ENCODE data around the gene MALT1.
"Not testable (repeated sequence)": the region's sequence is repeated elsewhere in the genome, so short reads cannot be mapped to it uniquely, and the experiment has no call there.

MALT1 gene, protein sequence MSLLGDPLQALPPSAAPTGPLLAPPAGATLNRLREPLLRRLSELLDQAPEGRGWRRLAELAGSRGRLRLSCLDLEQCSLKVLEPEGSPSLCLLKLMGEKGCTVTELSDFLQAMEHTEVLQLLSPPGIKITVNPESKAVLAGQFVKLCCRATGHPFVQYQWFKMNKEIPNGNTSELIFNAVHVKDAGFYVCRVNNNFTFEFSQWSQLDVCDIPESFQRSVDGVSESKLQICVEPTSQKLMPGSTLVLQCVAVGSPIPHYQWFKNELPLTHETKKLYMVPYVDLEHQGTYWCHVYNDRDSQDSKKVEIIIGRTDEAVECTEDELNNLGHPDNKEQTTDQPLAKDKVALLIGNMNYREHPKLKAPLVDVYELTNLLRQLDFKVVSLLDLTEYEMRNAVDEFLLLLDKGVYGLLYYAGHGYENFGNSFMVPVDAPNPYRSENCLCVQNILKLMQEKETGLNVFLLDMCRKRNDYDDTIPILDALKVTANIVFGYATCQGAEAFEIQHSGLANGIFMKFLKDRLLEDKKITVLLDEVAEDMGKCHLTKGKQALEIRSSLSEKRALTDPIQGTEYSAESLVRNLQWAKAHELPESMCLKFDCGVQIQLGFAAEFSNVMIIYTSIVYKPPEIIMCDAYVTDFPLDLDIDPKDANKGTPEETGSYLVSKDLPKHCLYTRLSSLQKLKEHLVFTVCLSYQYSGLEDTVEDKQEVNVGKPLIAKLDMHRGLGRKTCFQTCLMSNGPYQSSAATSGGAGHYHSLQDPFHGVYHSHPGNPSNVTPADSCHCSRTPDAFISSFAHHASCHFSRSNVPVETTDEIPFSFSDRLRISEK

DNA sequence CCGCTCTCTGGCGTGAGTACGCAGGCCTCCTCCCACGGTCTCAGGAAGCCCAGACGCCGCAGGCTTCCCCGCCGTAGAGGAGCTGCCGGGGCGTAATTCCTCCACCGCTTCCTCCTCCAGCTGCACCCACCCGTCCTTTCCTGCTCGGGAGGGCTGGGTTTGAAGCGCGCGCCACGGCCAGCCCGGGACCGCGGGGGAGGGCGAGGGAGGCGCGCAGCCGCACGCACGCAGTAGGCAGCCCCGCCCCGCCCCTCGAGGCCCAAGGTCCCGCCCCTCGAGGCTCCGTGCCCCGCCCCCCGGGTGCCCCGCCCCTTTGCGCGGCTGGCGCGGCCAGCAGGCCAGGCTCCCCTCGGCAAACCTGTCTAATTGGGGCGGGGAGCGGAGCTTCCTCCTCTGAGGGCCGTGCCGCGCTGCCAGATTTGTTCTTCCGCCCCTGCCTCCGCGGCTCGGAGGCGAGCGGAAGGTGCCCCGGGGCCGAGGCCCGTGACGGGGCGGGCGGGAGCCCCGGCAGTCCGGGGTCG, at the start of gene MALT1:
Gene MALT1, plus strand, starts transcription at position 355 of the 521 bp plus-strand sequence. CDS start 179 bp downstream, outside the sequence.
- DNase-seq, result peak; percentile 61 to 90

DNA sequence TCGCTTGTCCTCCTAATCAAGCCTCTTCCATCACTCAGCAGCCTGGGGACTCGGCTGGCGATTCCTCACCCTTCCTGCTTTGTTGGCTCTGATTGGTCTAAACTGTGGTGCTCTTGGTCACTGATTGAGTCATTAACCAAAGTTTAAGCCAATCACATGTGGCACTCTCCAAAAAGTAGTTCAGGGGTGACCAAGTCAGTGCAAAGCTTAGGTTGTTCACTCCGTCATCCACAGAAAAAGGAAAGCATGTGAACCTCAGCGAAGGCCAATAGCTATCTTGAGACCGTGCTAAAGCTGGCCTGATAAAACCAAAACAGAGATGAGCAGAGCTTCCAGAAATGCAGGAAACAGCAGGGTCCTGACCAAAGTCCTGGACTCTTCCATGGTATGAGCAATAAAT, 47.3 kb upstream of the MALT1 start:
- no peak for DNase-seq

DNA sequence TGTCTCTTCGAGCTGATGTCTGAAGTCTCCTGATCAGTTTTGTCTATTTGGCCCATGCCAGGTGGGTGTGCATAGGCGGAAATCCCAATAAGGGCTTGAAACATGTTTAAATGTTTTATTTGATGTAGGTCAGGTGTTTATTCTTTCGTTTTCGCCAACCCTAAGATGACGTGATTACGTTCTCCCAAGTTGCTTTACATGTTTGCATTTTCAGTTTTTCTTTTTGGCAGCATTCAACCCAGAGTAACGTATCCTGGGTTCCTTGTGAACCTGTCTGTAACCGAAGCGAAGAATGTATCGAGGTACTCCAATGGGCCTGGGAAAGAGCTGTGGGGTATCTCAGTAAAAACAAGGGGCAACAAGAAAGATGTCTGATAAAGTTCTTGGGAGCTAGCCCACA, 45.4 kb upstream of the MALT1 start:
- DNase-seq, result no peak

DNA sequence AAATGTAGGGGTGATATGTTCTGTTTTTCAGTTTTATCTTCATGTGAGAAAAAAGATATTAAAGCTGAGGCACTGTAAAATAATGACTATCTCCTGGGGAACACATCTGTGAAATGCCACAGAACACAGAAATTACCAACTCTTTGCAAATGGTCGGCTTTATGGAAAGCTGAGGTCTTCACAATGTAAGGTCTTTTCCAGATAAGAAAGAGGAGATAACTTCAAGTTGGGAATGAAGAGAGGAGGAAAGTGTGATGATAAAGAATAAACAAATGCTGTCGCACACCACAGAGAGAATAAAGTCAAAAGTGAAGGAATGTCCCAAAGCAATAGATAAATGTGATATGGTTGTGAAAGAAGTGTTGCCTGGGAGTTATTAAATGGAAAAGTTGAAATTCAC, 41.2 kb upstream of the MALT1 start:
- DNase-seq, result no peak

DNA sequence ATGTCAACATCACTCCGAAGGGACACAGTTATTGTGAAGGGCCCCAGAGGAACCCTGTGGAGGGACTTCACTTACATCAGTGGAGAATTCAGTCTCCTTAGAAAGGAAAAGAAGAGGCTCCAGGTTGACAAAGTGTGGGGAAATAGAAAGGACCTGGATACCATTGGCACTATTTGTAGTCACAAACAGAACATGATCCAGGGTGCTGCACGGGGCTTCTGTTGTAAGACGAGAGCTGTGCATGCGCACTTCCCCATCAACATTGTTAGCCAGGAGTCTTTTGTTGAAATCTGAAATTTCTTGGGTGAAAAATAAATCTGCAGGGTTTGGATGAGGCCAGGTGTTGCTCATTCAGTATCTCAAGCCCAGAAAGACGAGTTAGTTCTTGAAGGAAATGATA, 40.0 kb upstream of the MALT1 start:
- no peak for DNase-seq

DNA sequence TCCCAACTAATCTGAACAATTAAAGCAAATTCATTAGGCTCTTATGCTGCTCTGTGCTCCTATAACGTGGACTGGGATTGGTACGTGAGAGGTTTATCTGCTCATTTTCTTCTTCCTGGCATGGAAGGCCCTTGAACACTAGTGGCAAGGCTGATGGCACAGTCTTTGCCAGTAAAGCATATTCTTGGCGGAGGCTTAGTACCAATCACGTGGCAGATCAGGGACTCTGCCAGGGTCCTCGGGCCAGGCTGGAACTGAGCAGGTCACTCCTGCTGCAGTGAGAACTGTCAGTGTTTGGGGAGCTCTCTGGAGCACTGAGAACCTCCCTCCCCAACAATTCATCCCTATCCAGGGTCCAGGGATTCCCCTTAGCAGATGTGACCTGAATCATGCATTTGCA, 38.7 kb upstream of the MALT1 start:
- peak; percentile 1 to 15 for DNase-seq

DNA sequence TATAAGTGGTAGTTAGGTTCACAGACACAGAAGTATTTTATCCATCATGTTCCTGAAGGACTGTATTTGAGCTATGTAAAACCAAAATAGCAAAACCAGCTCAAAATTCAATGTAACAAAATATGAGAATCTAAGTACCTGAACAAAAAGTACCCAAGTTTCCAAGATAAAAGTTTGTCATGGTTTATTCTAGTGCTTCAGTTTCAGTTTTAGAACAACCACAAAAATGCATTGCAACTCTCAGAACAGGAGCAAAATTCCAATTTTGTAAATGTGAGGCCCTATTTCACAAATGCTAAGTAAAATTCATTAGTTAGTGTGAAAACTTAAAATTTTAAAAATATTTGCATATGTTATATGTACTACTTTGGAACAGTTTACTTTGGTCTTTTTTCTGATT, 37.4 kb upstream of the MALT1 start:
- DNase-seq, result no peak

DNA sequence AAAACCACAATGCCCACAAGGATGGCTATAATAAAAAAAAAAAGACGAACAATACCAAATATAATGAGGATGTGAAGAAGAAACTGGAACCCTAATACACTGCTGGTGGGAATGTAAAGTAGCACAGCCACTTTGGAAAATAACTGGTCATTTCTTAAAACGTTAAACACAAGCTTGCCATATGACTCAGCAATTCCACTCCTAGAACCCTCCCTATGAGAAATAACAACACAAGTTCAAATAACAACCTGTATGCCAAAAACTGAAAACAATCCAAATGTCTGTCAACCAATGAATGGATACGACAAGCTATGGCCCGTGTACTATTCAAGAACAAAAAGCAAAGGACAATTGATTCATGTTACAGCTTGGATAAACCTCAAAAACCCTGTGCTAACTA, 35.4 kb upstream of the MALT1 start:
- peak in 1 of 2 experiments; percentile 7 for DNase-seq

DNA sequence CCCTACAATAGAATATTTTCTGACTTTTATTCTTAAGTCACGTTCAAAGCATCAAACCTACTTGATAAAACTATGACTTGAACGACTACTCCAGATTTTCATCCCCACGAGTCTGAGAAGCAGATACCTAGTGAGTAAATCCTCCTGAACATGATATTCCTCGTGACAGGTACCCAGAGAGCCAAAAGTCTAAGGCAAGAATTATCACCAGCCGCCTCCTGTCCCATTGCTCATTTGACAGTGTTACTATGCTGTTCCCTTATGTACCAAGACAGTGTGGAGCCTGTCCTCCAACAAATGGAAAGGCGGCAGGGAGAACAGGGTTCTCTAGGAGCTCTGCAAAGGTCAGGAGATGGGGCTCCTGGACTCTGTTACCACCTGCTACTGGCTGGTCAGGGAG, 34.1 kb upstream of the MALT1 start:
- no peak for DNase-seq

DNA sequence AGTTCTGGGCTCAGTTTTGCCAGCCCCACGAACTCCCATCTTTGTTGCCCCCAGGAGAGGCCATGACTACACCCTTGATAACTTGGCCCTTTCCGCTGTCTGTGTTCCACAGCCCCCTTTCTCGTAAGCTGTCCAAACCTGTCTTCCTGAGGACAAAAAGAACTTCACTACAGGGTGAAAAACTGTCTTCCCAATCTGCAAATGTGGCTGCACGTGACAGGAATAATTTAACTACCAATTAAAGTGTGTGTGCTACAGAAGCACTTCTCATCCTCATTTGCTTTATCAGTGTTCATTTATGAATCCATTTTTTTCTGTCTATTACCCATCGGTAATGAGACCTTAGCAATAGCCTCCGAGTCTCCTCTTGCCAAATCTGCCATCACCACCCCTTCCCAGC, 33.3 kb upstream of the MALT1 start:
- DNase-seq, result no peak

DNA sequence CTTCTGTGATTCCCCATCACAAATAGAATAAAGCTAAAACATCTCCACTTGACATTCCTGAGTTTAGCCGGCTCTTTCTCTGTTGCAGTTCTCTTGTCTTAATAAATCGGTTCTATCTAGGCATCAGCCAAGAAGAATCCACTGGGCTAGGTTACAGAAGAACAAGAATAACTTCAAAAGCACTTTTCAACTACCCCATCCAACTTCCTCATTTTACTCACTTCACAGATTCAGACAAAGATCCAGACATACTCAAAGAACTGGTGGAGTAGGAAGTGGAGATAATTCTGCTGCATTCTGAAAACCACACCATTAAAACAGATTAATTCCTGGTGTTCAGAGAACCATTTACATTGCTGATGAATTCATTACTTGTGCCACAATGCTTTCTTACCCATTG, 32.8 kb upstream of the MALT1 start:
- no peak for DNase-seq

DNA sequence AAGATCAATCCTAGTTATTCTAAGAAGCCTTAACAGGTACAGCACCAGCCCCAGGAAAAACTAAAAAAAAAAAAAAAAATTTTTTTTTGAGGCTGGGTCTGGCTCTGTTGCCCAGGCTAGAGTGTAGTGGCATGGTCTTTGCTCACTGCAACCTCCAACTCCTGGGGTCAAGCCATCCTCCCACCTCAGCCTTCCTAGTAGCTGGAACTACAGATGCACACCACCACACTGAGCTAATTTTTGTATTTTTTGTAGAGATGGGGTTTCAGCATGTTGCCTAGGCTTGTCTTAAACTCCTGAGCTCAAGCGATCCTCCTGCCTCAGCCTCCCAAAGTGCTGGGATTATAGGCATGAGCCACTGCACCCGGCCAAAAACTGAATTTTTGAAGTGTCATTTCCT, 32.0 kb upstream of the MALT1 start:
- no peak for DNase-seq

DNA sequence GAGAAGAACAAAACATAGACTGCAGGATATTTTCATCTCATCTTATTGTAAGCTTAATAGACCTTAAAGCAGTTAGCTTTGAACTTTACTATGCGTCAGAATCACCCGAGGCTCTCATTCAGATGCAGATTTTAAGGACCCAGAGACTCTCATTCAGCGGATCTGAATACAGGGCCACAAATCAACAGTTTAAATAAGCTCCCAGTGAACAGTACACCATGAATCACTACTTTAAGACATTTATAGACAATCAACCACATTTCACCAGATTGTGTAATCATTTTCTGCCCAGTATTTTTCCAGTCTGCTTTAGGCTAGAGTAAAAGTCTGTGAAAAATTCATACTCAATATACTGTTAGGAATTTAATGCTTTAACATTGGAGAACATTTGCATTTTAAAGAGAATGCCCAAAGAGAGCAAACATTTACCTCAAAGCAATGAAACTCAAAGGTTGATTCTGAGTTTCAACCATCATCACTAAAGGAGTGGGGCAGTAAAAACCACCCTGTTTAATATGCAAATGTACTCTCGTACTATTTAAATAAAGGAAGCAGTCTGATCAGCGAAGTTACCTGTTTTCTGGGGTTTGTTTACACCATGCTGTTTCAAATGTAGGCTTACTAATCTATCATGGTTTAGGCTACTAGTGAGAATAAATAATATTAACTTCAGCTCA, 31.4 kb upstream of the MALT1 start:
- DNase-seq, result no peak

DNA sequence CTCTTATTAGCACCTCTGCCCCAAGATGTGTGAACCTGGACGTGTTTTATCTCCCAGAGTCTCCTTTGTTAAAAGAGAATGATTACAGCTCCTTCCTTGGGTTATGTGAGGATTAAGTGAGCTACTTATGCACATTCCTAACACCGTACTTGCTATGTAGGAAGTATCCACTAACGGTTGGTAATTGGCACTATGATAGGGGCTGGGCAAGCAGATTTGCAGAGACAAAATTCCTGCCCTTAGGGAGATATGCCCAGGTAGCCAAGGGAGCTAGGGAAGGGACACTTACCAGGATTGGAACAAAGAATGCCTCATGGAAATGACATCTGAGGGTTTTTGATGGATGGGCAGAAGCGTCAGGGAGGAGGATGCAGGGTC, 30.8 kb upstream of the MALT1 start:
- no peak for DNase-seq

DNA sequence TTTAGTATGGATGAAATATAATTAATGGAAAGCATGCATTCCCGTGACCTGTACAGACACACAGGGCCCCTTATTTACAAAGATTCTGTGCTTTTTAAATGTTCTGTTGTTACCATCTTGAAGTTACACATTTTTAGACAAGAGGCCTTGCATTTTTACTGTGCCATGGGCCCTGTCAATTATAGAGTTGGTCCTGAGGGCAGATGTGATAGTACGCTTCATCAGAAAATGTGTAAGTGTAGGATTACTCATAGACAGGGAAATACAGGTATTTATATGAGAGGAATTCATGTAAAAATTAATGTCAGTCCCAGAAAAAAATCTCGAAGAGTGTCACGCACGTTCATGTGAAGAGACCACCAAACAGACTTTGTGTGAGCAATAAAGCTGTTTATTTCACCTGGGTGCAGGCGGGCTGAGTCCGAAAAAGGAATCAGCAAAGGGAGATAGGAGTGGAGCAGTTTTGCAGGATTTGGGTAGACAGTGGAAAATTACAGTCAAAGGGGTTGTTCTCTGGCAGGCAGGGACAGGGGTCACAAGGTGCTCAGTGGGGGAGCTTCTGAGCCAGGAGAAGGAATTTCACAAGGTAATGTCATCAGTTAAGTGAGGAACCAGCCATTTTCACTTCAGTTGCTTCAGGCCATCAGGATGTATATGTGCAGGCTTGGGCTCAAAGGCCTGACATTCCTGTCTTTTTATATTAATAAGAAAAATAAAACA, 30.2 kb upstream of the MALT1 start:
- DNase-seq, result no peak

DNA sequence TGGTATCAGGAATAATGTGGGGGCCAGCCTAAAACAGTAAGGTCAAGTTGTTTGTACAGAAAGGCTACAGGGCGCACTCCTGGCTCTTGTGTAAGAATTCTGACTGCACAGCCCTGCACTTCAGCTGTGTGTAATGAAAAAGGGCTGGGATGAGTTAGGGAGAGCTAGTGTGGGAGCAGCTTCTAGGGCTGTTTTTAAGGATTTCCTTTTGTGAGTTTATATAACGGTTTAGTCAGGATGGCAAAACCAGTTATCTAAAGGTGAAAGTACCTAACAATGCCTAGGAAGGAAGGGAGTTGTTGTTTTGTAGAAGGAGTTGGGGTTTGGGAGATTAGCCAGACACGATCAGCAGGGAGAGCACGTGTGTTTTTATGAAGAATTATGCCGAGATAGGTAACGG, 27.7 kb upstream of the MALT1 start:
- not testable (repeated sequence) for DNase-seq

DNA sequence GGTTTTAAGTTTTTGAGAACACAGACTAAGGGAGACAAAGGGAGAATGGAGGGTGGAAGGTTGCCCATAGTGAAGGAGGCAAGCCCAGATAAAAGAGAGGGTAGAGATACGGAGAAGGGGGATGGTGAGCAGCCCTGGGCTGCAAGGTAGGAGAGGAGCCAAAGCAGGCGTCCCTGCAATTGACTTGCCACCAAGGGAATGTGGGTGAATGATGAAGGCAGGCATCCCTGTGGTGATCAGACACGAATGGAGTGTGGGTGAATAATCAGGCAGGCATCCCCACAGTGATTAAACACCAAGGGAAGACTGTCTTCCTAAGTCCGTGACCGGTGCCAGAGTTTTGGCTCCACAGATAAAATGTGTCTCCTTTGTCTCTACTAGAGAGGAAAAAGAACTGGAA, 25.9 kb upstream of the MALT1 start:
- DNase-seq, result no peak

DNA sequence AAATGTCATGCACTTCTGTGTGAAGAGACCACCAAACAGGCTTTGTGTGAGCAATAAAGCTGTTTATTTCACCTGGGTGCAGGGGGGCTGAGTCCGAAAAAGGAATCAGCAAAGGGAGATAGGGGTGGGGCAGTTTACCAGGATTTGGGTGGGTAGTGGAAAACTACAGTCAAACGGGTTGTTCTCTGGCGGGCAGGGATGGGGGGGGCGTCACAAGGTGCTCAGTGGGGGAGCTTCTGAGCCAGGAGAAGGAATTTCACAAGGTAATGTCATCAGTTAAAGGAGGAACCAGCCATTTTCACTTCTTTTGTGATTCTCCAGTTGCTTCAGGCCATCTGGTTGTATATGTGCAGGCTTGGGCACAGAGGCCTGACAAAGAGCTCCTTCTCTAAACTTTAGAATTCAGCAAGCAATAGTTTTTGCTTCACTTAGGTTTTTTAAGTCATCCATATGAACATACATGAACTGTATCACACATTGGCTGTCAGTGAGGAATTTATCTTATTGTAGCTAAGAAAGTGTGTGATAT, 24.9 kb upstream of the MALT1 start:
- DNase-seq, result no peak

DNA sequence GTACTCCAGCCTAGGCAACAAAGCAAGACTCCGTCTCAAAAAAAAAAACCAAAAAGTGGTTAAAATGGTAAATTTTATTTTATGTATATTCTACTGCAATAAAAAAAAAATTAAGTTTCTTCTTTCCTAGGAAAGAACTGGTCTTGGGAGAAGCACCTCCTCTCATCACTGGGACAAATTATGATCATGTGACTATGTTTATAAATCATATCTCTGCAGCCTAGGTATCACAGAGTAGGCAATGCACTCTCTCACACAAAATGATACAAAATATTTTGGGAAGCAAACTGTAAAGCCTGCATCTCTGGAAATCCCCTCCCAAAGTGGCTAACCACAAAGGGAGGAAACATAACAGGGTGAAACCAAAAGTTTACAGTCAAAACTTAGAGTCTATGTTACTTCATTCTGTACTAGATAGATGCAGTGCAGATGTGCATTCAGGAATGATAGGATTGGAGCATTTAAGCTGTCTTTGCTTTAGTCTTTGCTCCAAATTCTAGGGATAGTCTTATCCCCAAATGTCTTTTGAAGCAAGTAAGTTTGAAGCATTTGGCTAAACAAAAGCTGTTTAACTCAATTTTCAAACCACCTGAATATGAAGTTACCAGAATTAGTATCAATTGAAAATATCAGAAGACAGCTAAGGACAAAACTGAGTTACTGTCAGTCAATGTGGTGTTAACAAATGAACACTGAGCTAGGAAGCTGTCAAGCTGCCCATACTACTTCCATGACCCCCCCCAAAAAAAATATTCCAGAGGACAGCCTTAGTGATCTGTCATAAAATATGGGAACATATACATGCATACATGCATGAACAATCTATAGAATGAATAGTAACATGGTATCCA, 21.1 kb upstream of the MALT1 start:
- DNase-seq, result no peak

DNA sequence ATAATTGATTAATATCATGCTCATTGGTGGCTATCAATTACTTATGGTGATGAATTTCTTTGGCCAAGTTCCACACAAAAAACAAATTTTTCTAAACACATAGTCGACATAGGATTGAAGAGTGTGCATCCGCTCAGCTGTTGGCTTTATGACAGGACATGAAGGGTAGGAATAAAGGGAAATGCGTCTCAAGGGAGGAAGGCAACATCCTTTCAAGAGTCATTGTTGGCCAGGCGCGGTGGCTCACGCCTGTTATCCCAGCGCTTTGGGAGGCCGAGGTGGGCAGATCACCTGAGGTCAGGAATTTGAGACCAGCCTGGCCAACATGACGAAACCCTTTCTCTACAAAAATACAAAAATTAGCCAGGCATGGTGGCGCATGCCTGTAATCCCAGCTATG, 20.4 kb upstream of the MALT1 start:
- DNase-seq, result not testable (repeated sequence)

DNA sequence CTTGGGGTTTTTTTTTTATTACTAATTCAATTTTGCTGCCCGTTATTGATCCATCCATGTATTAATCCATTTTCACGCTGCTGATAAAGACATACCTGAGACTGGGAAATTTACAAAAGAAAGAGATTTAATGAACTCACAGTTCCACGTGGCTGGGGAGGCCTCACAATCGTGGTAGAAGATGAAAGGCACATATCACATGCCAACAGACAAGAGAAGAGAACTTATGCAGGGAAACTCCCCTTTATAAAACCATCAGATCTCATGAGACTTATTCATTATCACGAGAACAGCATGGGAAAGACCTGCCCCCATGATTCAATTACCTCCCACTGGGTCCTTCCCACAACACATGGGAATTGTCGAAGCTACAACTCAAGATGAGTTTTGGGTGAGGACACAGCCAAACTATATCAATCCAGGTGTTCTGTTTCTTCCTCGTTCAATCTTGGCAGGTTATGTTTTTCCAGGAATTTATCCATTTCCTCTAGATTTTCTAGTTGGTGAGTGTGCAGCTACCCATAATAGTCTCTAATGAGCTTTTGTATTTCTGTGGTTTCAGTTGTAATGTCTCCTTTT, 18.0 kb upstream of the MALT1 start:
- DNase-seq, result not testable (repeated sequence)
